Measurements from ENCODE around the gene TOMM20.

The TOMM20 gene

GRCh38 chr1:235131961-235132360 is 3.3 kb upstream of the TOMM20 start:
- Histone ChIP-seq H3K9me3 (ENCODE audit: severe bottlenecking) (no peaks in the 10 kb centered on the region), H3K27ac (ENCODE audit: poor library complexity, severe bottlenecking) (no peak overlapping the region), H3K4me3 (ENCODE audit: severe bottlenecking) (no peak overlapping the region), H3K4me1 (ENCODE audit: insufficient read depth, poor library complexity, severe bottlenecking) (peaks cover 3% of the 10 kb centered on the region), H3K27me3 (ENCODE audit: insufficient read depth, poor library complexity, severe bottlenecking) (no peaks in the 10 kb centered on the region), H3K36me3 (ENCODE audit: low read depth) (peaks cover 38% of the 10 kb centered on the region)
- DNase-seq (ENCODE audit: low spot score): no peak
- ATAC-seq (ENCODE audit: low read depth): no peak
- no peak for TF ChIP-seq CTCF (IDR thresholded peaks at IDR 0.05; ENCODE audit: poor library complexity, severe bottlenecking)

- H3K9me3 ChIP-seq (ENCODE audit: severe bottlenecking): no peaks in the 10 kb centered on the region
- TF ChIP-seq CTCF (IDR thresholded peaks at IDR 0.05; ENCODE audit: poor library complexity, severe bottlenecking): no peak
- H3K4me3 ChIP-seq (ENCODE audit: severe bottlenecking): no peak overlapping the region
- peaks cover 38% of the 10 kb centered on the region for H3K36me3 ChIP-seq (ENCODE audit: low read depth)
- ATAC-seq (ENCODE audit: low read depth) (no peak), DNase-seq (ENCODE audit: low spot score) (no peak)
- peaks cover 7% of the 10 kb centered on the region for H3K4me1 ChIP-seq (ENCODE audit: insufficient read depth, poor library complexity, severe bottlenecking)
- H3K27ac ChIP-seq (ENCODE audit: poor library complexity, severe bottlenecking): no peak overlapping the region
- H3K27me3 ChIP-seq (ENCODE audit: insufficient read depth, poor library complexity, severe bottlenecking): no peaks in the 10 kb centered on the region
These were observed 2.2 kb upstream of the TOMM20 start for GRCh38 chr1:235130766-235131270.

GRCh38 chr1:235129774-235130570 is 1.3 kb upstream of the TOMM20 start:
- no peak overlapping the region for H3K4me3 ChIP-seq (ENCODE audit: severe bottlenecking)
- no peak overlapping the region for H3K27ac ChIP-seq (ENCODE audit: poor library complexity, severe bottlenecking)
- H3K9me3 ChIP-seq (ENCODE audit: severe bottlenecking): no peaks in the 10 kb centered on the region
- no peaks in the 10 kb centered on the region for H3K27me3 ChIP-seq (ENCODE audit: insufficient read depth, poor library complexity, severe bottlenecking)
- ATAC-seq (ENCODE audit: low read depth): no peak
- DNase-seq (ENCODE audit: low spot score): no peak
- H3K4me1 ChIP-seq (ENCODE audit: insufficient read depth, poor library complexity, severe bottlenecking): peaks cover 7% of the 10 kb centered on the region
- no peak for TF ChIP-seq CTCF (IDR thresholded peaks at IDR 0.05; ENCODE audit: poor library complexity, severe bottlenecking)
- H3K36me3 ChIP-seq (ENCODE audit: low read depth): peaks cover 40% of the 10 kb centered on the region

GRCh38 chr1:235127732-235128455 is 743 bp downstream of the TOMM20 start:
- no peak for DNase-seq (ENCODE audit: low spot score)
- Histone ChIP-seq H3K27ac (ENCODE audit: poor library complexity, severe bottlenecking) (peak overlapping the region; percentile 58), H3K4me1 (ENCODE audit: insufficient read depth, poor library complexity, severe bottlenecking) (peaks cover 11% of the 10 kb centered on the region), H3K27me3 (ENCODE audit: insufficient read depth, poor library complexity, severe bottlenecking) (no peaks in the 10 kb centered on the region), H3K4me3 (ENCODE audit: severe bottlenecking) (peak overlapping the region; percentile 80), H3K36me3 (ENCODE audit: low read depth) (peaks cover 44% of the 10 kb centered on the region), H3K9me3 (ENCODE audit: severe bottlenecking) (no peaks in the 10 kb centered on the region)
- TF ChIP-seq CTCF (IDR thresholded peaks at IDR 0.05; ENCODE audit: poor library complexity, severe bottlenecking): no peak
- ATAC-seq (ENCODE audit: low read depth): no peak

All from RWPE2 (cell line).